Liver (tissue), 9 donors: ENCODE data around the gene TARBP1. TPM values are rescaled to one million over a fixed set of nuclear protein-coding genes. Genes with fewer than 3 reads are reported as not detected.

Experiments
- DNase-seq: peaks from one replicate; pipeline ENCODE4 v3.0.0-alpha.2; 2017; ENCODE audit warnings: low spot score
- H3K27ac ChIP-seq, 2 donors: one replicate each; pipeline ENCODE4 v1.7.0; 2013; ENCODE audit warnings: inconsistent platforms in 2 of 2, low read length in 2 of 2, control low read depth in 1 of 2, low read depth in 1 of 2, mild to moderate bottlenecking in 1 of 2
- H3K27me3 ChIP-seq, 4 donors: one replicate each; pipeline versions ENCODE4 v1.6.1 to v1.7.0; 2013; ENCODE audit warnings: low read length in 3 of 4, inconsistent platforms in 1 of 4, mild to moderate bottlenecking in 1 of 4, moderate library complexity in 1 of 4; ENCODE audit not compliant: control insufficient read depth in 4 of 4, insufficient read depth in 4 of 4
- H3K36me3 ChIP-seq, 4 donors: one replicate each; pipeline versions ENCODE4 v1.6.1 to v1.7.0; 2013; ENCODE audit warnings: low read length in 3 of 4, mild to moderate bottlenecking in 3 of 4, low read depth in 1 of 4, moderate library complexity in 1 of 4; ENCODE audit not compliant: control insufficient read depth in 4 of 4, insufficient read depth in 3 of 4
- H3K4me1 ChIP-seq, 4 donors: one replicate each; pipeline versions ENCODE4 v1.6.1 to v1.7.0; 2013; ENCODE audit warnings: low read length in 3 of 4, mild to moderate bottlenecking in 3 of 4, moderate library complexity in 1 of 4; ENCODE audit not compliant: control insufficient read depth in 4 of 4, insufficient read depth in 4 of 4
- H3K4me3 ChIP-seq, 3 donors: one replicate each; pipeline versions ENCODE4 v1.6.1 to v1.7.0; 2013; ENCODE audit warnings: low read length in 3 of 3, control low read depth in 1 of 3, low read depth in 1 of 3, mild to moderate bottlenecking in 1 of 3
- H3K9ac ChIP-seq, 2 donors: one replicate each; pipeline ENCODE4 v1.7.0; 2013; ENCODE audit warnings: low read length in 2 of 2, mild to moderate bottlenecking in 2 of 2, moderate library complexity in 2 of 2, control low read depth in 1 of 2, low read depth in 1 of 2
- H3K9me3 ChIP-seq, 4 donors: one replicate each; pipeline versions ENCODE4 v1.6.1 to v1.7.0; 2013; ENCODE audit warnings: low read length in 3 of 4; ENCODE audit not compliant: control insufficient read depth in 4 of 4
- ATF3 ChIP-seq: IDR thresholded peaks from 2 replicates; pipeline ENCODE4 v1.6.1; 2016; ENCODE audit warnings: antibody characterized with exemption
- FOXA1 ChIP-seq: IDR thresholded peaks from 2 replicates; pipeline ENCODE4 v1.6.1; 2016; ENCODE audit warnings: antibody characterized with exemption
- GABPA ChIP-seq, 2 donors: IDR thresholded peaks in 1 of 2; conservative IDR thresholded peaks in 1 of 2; 2 replicates each; pipeline ENCODE4 v1.6.1; 2016; ENCODE audit warnings: antibody characterized with exemption in 2 of 2, mild to moderate bottlenecking in 1 of 2, moderate library complexity in 1 of 2
- HNF4A ChIP-seq, 2 donors: conservative IDR thresholded peaks; 2 replicates each; pipeline ENCODE4 v1.6.1; 2016; ENCODE audit warnings: antibody characterized with exemption in 2 of 2, mild to moderate bottlenecking in 2 of 2
- JUND ChIP-seq, 2 donors: IDR thresholded peaks; 2 replicates each; pipeline ENCODE4 v1.6.1; 2016; ENCODE audit warnings: antibody characterized with exemption in 2 of 2
- NR2F2 ChIP-seq: IDR thresholded peaks from 2 replicates; pipeline ENCODE4 v1.6.1; 2016; ENCODE audit warnings: antibody characterized with exemption
- RAD21 ChIP-seq, 2 donors: IDR thresholded peaks; 2 replicates each; pipeline ENCODE4 v1.6.1; 2016; ENCODE audit warnings: antibody characterized with exemption in 2 of 2, mild to moderate bottlenecking in 2 of 2
- SP1 ChIP-seq: IDR thresholded peaks from 2 replicates; pipeline ENCODE4 v1.6.1; 2018; ENCODE audit warnings: antibody characterized with exemption, mild to moderate bottlenecking
- TAF1 ChIP-seq: conservative IDR thresholded peaks from 2 replicates; pipeline ENCODE4 v1.6.1; 2016; ENCODE audit warnings: antibody characterized with exemption, mild to moderate bottlenecking
- YY1 ChIP-seq: IDR thresholded peaks from 2 replicates; pipeline ENCODE4 v1.6.1; 2016; ENCODE audit warnings: antibody characterized with exemption, mild to moderate bottlenecking
- ZBTB33 ChIP-seq: IDR thresholded peaks from 2 replicates; pipeline ENCODE4 v1.6.1; 2016; ENCODE audit warnings: antibody characterized with exemption
- WGBS: extraction: QIAGEN DNeasy Blood & Tissue Kit; methylation state at CpG from one replicate; pipeline ENCODE4 v1.1.7; 2013; 5-methylcytosine and 5-hydroxymethylcytosine counted together
- polyA plus RNA-seq, 2 donors: library from polyadenylated mRNA; stranded (reverse) in 1 of 2; unstranded in 1 of 2; fragments of 200-250 nt in 1 of 2; fragments of >200 nt in 1 of 2; fragmentation: Nextera tagmentation in 1 of 2; extraction: Ambion mirVana in 1 of 2; gene quantifications; one replicate each; pipeline versions ENCODE4 v1.2.1 to v1.2.3, GENCODE V29; 2013 to 2015
- total RNA-seq, 2 donors: library from RNA; depleted of rRNA; stranded (reverse); fragments of >200 nt; gene quantifications; one replicate each; pipeline ENCODE4 v1.2.3, GENCODE V29; 2014
- TF ChIP-seq, protein P1 (sequence below): IDR thresholded peaks from 2 replicates; pipeline ENCODE4 v1.6.1; 2016; ENCODE audit warnings: antibody characterized with exemption
- donor health status: healthy.
- donor health status: healthy.
- donor health status: healthy.
- donor health status: healthy.
- donor health status: healthy.

TARBP1 gene
- total and polyA plus RNA-seq, 4 donors: 4.1 to 17.6 (median 9.1) TPM

DNA sequence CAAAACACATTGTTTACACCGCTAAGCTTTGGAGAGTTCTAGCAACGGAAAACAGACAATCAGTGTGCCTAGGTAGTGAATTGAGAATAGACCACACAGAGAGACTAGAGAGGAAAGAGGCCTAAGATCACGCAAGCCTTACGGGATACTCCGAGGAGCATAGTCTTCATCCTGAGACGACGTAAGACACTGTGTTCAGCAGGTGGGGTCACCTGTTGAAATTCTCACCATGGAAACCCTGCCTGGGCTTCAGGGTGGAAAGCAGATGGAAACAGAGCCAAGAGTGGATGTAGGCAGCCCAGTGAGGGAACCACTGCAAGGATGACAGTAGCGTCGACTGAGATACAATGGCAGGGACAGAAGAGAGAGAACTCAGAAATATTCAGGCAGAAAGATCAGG lies 65.5 kb downstream of the TARBP1 start:
- no peak overlapping the region for H3K27ac ChIP-seq
- TF ChIP-seq ATF3 (no peak), NR2F2 (no peak), ZBTB33 (no peak), JUND (IDR thresholded peaks at IDR 0.05) (no peak), GABPA (IDR thresholded peaks at IDR 0.05 in 1 of 2, conservative IDR thresholded peaks at IDR 0.05 in 1 of 2) (no peak), SP1 (no peak), TAF1 (no peak), YY1 (no peak), FOXA1 (no peak)
- H3K4me1 ChIP-seq: no peaks in the 10 kb centered on the region
- no peak for DNase-seq
- peaks cover 0 to 7% (median 2%) of the 10 kb centered on the region in 4 donors for H3K36me3 ChIP-seq
- 95% methylated on average over 9 of the region's 9 CpGs for WGBS
- no peaks in the 10 kb centered on the region for H3K27me3 ChIP-seq
- no peak overlapping the region for H3K9ac ChIP-seq
- no peaks in the 10 kb centered on the region for H3K9me3 ChIP-seq
- no peak overlapping the region for H3K4me3 ChIP-seq

GRCh38 chr1:234412830-234413229 lies 66.1 kb downstream of the TARBP1 start:
- no peaks in the 10 kb centered on the region for H3K27me3 ChIP-seq
- DNase-seq: no peak
- no peaks in the 10 kb centered on the region for H3K9me3 ChIP-seq
- TF ChIP-seq TAF1: no peak
- no peak for TF ChIP-seq JUND (IDR thresholded peaks at IDR 0.05)
- TF ChIP-seq YY1: no peak
- TF ChIP-seq SP1: no peak
- peaks cover 0 to 7% (median 2%) of the 10 kb centered on the region in 4 donors for H3K36me3 ChIP-seq
- no peak overlapping the region for H3K9ac ChIP-seq
- WGBS: 95% methylated on average over 11 of the region's 11 CpGs
- H3K4me1 ChIP-seq: no peaks in the 10 kb centered on the region
- H3K4me3 ChIP-seq: no peak overlapping the region
- H3K27ac ChIP-seq: no peak overlapping the region

GRCh38 chr1:234409328-234409727 lies 69.7 kb downstream of the TARBP1 start:
- Histone ChIP-seq H3K9me3 (no peaks in the 10 kb centered on the region), H3K27me3 (no peaks in the 10 kb centered on the region), H3K9ac (no peak overlapping the region), H3K4me3 (no peak overlapping the region), H3K27ac (no peak overlapping the region), H3K4me1 (no peaks in the 10 kb centered on the region), H3K36me3 (peaks cover 0 to 4% (median 2%) of the 10 kb centered on the region in 4 donors)
- no peak for DNase-seq
- TF ChIP-seq, protein P1, sequence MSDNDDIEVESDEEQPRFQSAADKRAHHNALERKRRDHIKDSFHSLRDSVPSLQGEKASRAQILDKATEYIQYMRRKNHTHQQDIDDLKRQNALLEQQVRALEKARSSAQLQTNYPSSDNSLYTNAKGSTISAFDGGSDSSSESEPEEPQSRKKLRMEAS: no peak
- TF ChIP-seq RAD21 (IDR thresholded peaks at IDR 0.05): peak in 1 of 2 donors; percentile 33
- TF ChIP-seq HNF4A (conservative IDR thresholded peaks at IDR 0.05): no peak
- TF ChIP-seq ATF3: no peak
- 85% methylated on average over 5 of the region's 5 CpGs for WGBS
